Chondrocyte (in vitro differentiated cells): ENCODE data around the gene ADCY3. TPM values are rescaled to one million over a fixed set of nuclear protein-coding genes. Genes with fewer than 3 reads are reported as not detected.

Source experiments
- DNase-seq: peaks from one replicate; pipeline ENCODE4 v3.0.0; 2021; ENCODE audit warnings: mixed read lengths, low spot score
- H3K27ac Mint-ChIP-seq: one replicate; pipeline ENCODE4 v1.8.0; 2021; ENCODE audit warnings: mild to moderate bottlenecking, moderate library complexity, mixed read lengths; ENCODE audit not compliant: unreplicated experiment
- H3K27me3 Mint-ChIP-seq: 2 replicates; pipeline ENCODE4 v1.8.0; 2021; ENCODE audit warnings: low read depth, mixed read lengths
- H3K36me3 Mint-ChIP-seq: 2 replicates; pipeline ENCODE4 v1.8.0; 2021; ENCODE audit warnings: low read depth, mixed read lengths
- H3K4me1 Mint-ChIP-seq: 2 replicates; pipeline ENCODE4 v1.8.0; 2021; ENCODE audit warnings: low read depth, mild to moderate bottlenecking, mixed read lengths
- H3K4me3 Mint-ChIP-seq: one replicate; pipeline ENCODE4 v1.8.0; 2021; ENCODE audit warnings: mild to moderate bottlenecking, moderate library complexity, mixed read lengths; ENCODE audit not compliant: unreplicated experiment
- H3K9me3 Mint-ChIP-seq: 2 replicates; pipeline ENCODE4 v1.8.0; 2021; ENCODE audit warnings: low read depth, mixed read lengths
- CTCF ChIP-seq: fragments of 200-600 bp; sonication (generic); IDR thresholded peaks from 2 replicates; pipeline ENCODE4 v1.5.0; 2021; ENCODE audit warnings: antibody characterized with exemption, mild to moderate bottlenecking, moderate library complexity
- total RNA-seq: library from RNA; stranded (reverse); gene quantifications from 3 replicates; pipeline ENCODE4 v1.2.1, GENCODE V29; 2021

The ADCY3 gene
- total RNA-seq, 1 donor from 2014 or later = 69.3 TPM

- no peak for DNase-seq
- H3K27ac Mint-ChIP-seq = no peak overlapping the region
- H3K9me3 Mint-ChIP-seq = no peaks in the 10 kb centered on the region
- H3K4me1 Mint-ChIP-seq = peaks cover 4% of the 10 kb centered on the region
- H3K36me3 Mint-ChIP-seq = no peaks in the 10 kb centered on the region
- no peak for TF ChIP-seq CTCF
- H3K27me3 Mint-ChIP-seq = no peaks in the 10 kb centered on the region
- H3K4me3 Mint-ChIP-seq = no peak overlapping the region
Measured at GRCh38 chr2:24924266-24924665, 4.2 kb upstream of the ADCY3 start.

DNA sequence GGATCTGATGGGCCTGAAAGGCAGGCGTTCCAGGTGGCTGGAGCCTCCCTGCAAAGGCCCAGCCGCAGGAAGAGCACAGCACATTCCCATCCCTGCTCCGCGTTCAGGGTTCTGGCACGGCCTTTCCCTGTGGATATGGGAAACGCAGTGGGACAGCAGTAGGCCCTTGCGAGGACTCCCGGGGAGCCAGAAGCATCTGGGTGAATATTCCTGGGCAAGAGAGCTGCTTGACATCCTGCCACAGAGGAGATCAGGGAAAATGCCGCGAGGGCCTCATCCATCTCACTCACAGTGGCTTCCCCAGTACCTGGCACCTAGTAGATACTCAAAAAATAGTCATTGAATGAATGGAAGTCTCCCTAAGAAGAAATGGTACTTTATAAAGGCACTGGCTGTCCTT lies 3.1 kb upstream of the ADCY3 start:
- no peak overlapping the region for H3K4me3 Mint-ChIP-seq
- H3K36me3 Mint-ChIP-seq = peaks cover 2% of the 10 kb centered on the region
- H3K9me3 Mint-ChIP-seq = no peaks in the 10 kb centered on the region
- TF ChIP-seq CTCF = no peak
- DNase-seq = no peak
- no peak overlapping the region for H3K27ac Mint-ChIP-seq
- H3K4me1 Mint-ChIP-seq = peaks cover 15% of the 10 kb centered on the region
- no peaks in the 10 kb centered on the region for H3K27me3 Mint-ChIP-seq

DNA sequence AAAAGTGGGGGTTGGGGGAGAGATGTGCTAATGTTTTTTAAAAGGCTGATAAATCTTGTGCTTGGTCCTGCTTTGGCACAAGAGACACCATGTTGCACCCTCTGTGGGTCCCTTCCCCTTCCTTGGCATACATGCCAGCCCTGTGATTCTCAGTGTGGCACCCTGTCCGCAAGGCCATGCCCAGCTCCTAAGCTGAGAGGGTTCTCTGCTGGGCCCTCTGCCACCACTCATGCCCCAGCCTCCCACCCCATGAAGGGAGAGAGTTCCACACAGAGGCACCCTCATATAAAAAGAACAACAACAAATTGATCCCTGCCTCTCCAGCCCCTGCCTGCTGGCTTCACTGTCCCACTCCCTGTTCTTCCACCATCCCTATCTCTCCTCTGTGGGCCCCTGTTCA lies 2.5 kb upstream of the ADCY3 start:
- Mint-ChIP-seq H3K4me1 (peaks cover 21% of the 10 kb centered on the region), H3K27me3 (no peaks in the 10 kb centered on the region), H3K27ac (no peak overlapping the region), H3K9me3 (no peaks in the 10 kb centered on the region), H3K4me3 (no peak overlapping the region), H3K36me3 (peaks cover 2% of the 10 kb centered on the region)
- TF ChIP-seq CTCF = no peak
- no peak for DNase-seq

GRCh38 chr2:24920809-24921441 lies 888 bp upstream of the ADCY3 start:
- H3K9me3 Mint-ChIP-seq = no peaks in the 10 kb centered on the region
- H3K4me1 Mint-ChIP-seq = peaks cover 37% of the 10 kb centered on the region
- DNase-seq = no peak
- peak overlapping the region; percentile 2 for H3K27ac Mint-ChIP-seq
- peaks cover 2% of the 10 kb centered on the region for H3K36me3 Mint-ChIP-seq
- H3K4me3 Mint-ChIP-seq = peak overlapping the region; percentile 62
- TF ChIP-seq CTCF = peak; percentile 69
- no peaks in the 10 kb centered on the region for H3K27me3 Mint-ChIP-seq

GRCh38 chr2:24919506-24920097 lies 435 bp downstream of the ADCY3 start:
- no peaks in the 10 kb centered on the region for H3K9me3 Mint-ChIP-seq
- H3K27ac Mint-ChIP-seq = peak overlapping the region; percentile 67
- DNase-seq = no peak
- H3K36me3 Mint-ChIP-seq = peaks cover 2% of the 10 kb centered on the region
- H3K4me1 Mint-ChIP-seq = peaks cover 48% of the 10 kb centered on the region
- TF ChIP-seq CTCF = no peak
- no peaks in the 10 kb centered on the region for H3K27me3 Mint-ChIP-seq
- H3K4me3 Mint-ChIP-seq = peak overlapping the region; percentile 80
